ENCODE measurements around the gene PPP1R14D.

Gene PPP1R14D

GRCh38 chr15:40815042-40815698 is 13.3 kb downstream of the PPP1R14D start:
- DNase-seq: no peak

- DNase-seq: no peak
Observed at GRCh38 chr15:40812721-40813425, 15.6 kb downstream of the PPP1R14D start.

GRCh38 chr15:40808861-40809450 is 19.6 kb downstream of the PPP1R14D start:
- no peak for DNase-seq

GRCh38 chr15:40807888-40808461 is 20.5 kb downstream of the PPP1R14D start:
- no peak for DNase-seq

GRCh38 chr15:40807028-40807887 is 21.2 kb downstream of the PPP1R14D start, which contains the start of the genes DNAJC17 and ZFYVE19:
DNAJC17 (minus strand) TSS chr15:40807473; CDS start chr15:40807446, 27 bp downstream.
ZFYVE19 (plus strand) TSS chr15:40807089; CDS start chr15:40807590, 501 bp downstream.
- peak; percentile 98 for DNase-seq

- DNase-seq: no peak
Observed at GRCh38 chr15:40806672-40807027, 21.9 kb downstream of the PPP1R14D start.

- no peak for DNase-seq
Observed at GRCh38 chr15:40803688-40804087, 24.8 kb downstream of the PPP1R14D start.

GRCh38 chr15:40803076-40803475 is 25.4 kb downstream of the PPP1R14D start:
- DNase-seq: no peak

- no peak for DNase-seq
Observed at GRCh38 chr15:40799523-40799922, 29.0 kb downstream of the PPP1R14D start.

GRCh38 chr15:40796512-40796911 is 32.0 kb downstream of the PPP1R14D start:
- DNase-seq: no peak

GRCh38 chr15:40796041-40796440 is 32.5 kb downstream of the PPP1R14D start:
- no peak for DNase-seq

- DNase-seq: no peak
Observed at GRCh38 chr15:40793216-40793989, 35.1 kb downstream of the PPP1R14D start.

- no peak for DNase-seq
Observed at GRCh38 chr15:40792394-40792793, 36.1 kb downstream of the PPP1R14D start.

- DNase-seq: no peak
Observed at GRCh38 chr15:40790718-40791117, 37.8 kb downstream of the PPP1R14D start.

- no peak for DNase-seq
Observed at GRCh38 chr15:40789999-40790398, 38.5 kb downstream of the PPP1R14D start.

GRCh38 chr15:40789119-40789518 is 39.4 kb downstream of the PPP1R14D start:
- DNase-seq: no peak

- DNase-seq: no peak
Observed at GRCh38 chr15:40787991-40788390, 40.5 kb downstream of the PPP1R14D start.

- DNase-seq: peak; percentile 73
Observed at GRCh38 chr15:40787344-40787841, 41.1 kb downstream of the PPP1R14D start.

- DNase-seq: no peak
Observed at GRCh38 chr15:40785814-40786213, 42.7 kb downstream of the PPP1R14D start.

GRCh38 chr15:40785164-40785563 is 43.3 kb downstream of the PPP1R14D start:
- no peak for DNase-seq

- DNase-seq: peak; percentile 87
Observed at GRCh38 chr15:40782609-40783227, 45.8 kb downstream of the PPP1R14D start.
